GM20000 (cell line): ENCODE results near the gene UNC45B.

Experiments
- DNase-seq: peaks from one replicate; pipeline ENCODE4 v3.0.0; 2012; ENCODE audit warnings: low spot score
- CTCF ChIP-seq: IDR thresholded peaks from 2 replicates; pipeline ENCODE4 v1.5.1; 2012; ENCODE audit warnings: mild to moderate bottlenecking, control low read depth; ENCODE audit errors: extremely low read depth, missing control alignments

The UNC45B gene

GRCh38 chr17:35130392-35130791 is 17.2 kb upstream of the UNC45B start:
- no peak for TF ChIP-seq CTCF
- DNase-seq: no peak

DNA sequence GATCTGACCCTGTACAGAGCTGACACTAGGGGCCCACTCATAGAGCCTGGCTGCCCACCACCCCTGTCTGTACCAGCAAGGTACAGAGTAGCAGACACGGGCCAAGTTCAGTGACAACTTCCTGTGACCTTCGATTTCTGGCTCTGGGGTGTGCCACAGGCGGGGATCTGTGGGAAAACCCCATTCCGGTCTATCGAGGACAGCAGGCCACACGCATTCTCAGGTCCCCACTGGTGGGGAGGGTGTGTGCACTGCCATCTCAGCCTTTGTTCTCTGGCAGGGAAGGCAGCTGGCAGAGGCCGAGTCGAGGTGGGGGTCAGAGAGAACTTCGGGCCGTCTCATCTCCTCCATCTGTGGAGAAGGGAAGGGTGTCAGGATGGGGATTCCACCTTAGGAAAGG is 15.5 kb upstream of the UNC45B start:
- DNase-seq: no peak
- no peak for TF ChIP-seq CTCF

DNA sequence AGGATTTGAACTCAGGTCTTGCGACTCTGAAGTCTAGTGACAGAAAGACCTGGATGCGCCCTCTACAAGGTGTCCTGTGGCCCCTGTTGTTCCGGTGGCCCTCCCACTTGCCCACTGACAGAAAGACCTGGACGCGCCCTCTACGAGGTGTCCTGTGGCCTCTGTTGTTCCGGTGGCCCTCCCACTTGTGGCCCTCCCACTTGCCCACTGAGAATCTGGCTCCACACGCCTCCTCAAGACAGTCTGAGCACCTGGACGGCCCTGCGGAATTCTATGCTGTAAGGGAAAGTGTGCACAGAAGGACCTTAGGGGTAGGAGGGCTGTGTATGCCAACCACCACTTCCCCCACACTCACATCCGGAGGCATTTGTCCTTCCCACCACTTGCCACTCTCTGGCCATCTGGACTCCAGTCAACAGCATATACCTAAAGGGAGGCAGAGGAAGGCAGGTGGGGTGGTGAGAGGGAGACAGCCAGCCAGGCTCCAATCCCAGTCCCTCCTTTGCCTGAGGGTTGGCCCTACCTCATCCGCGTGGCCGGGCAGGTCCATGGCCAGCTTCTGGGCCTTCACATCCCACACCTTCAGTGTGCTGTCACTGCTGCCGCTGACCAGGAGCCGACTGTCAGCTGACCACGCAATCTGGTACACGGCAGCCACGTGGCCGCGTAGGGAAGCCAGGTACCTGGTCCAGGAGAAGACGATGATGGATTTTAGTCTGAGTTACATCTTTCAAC is 14.6 kb upstream of the UNC45B start:
- no peak for TF ChIP-seq CTCF
- DNase-seq: no peak

GRCh38 chr17:35135322-35135721 is 12.3 kb upstream of the UNC45B start:
- DNase-seq: no peak
- no peak for TF ChIP-seq CTCF

DNA sequence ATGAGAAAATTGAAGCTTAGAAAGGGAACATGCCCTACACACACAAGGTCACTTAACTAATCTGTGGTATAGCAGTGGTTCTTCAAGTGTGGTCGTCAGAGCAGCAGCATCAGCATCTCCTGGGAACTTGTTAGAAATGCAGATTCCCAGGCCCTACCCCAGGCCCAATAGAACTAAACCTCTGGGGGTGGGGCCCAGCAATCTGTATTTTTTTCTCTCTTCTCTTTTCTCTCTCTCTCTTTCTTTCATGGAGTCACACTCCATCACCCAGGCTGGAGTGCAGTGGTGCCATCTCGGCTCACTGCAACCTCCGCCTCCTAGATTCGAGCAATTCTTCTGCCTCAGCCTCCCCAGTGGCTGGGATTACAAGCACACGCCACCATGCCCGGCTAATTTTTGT is 9.4 kb upstream of the UNC45B start:
- no peak for DNase-seq
- no peak for TF ChIP-seq CTCF

DNA sequence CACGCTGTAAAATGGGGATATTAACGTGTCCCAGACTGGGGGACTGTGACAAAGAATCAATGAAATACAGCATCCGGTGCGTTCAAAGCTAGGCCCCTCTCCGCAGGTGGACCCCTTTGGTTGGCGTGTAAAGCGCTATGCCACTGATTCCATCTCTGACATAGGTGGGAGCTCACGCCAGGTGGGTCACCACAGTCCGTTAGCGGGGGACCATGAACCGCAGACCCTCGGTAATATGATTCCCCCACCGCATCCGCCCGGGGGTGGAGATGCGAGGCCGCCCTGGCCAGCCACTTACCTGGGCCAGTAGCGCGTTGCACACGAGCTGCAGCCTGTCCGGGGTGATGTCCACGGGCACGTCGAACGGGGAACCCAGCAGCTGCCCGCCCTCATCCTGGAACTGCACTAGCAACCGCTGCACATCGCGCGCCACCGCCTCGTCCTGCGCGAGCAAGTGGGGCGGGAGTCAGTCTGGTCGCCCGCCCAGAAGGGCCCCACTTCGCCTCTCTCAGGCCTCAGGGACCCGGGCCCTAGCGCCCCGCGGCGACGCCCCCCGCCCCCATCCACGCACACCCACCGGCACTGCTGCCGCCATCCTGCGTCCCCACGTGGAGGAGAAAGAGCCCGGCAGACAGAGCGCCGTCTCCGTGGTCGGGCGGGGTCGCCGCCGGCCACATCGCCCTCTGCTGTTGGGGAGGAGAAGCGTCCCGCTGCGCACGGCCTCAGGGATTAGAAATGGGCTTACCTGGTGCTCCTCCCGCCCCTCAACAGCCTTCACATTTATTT is 5.7 kb upstream of the UNC45B start, which contains the start of gene NLE1:
Gene NLE1, minus strand, starts transcription at position 623 of the 786 bp plus-strand sequence. Its CDS starts 28 bp downstream, at position 595.
- DNase-seq: peak; percentile 94
- TF ChIP-seq CTCF: peak; percentile 82

- no peak for DNase-seq
- no peak for TF ChIP-seq CTCF
Observed at GRCh38 chr17:35142467-35142796, 5.2 kb upstream of the UNC45B start.
